GM12873 (cell line): ENCODE measurements around the gene ZBTB12.

ENCODE experiments used
- CTCF ChIP-seq: IDR thresholded peaks from 2 replicates; pipeline ENCODE4 v1.5.1; 2012; ENCODE audit warnings: low read depth, mild to moderate bottlenecking, moderate library complexity, low read length, control low read depth; ENCODE audit not compliant: insufficient read depth; ENCODE audit errors: missing control alignments

ZBTB12 gene

GRCh38 chr6:31919624-31920303, 17.9 kb upstream of the ZBTB12 start:
- TF ChIP-seq CTCF = no peak

DNA sequence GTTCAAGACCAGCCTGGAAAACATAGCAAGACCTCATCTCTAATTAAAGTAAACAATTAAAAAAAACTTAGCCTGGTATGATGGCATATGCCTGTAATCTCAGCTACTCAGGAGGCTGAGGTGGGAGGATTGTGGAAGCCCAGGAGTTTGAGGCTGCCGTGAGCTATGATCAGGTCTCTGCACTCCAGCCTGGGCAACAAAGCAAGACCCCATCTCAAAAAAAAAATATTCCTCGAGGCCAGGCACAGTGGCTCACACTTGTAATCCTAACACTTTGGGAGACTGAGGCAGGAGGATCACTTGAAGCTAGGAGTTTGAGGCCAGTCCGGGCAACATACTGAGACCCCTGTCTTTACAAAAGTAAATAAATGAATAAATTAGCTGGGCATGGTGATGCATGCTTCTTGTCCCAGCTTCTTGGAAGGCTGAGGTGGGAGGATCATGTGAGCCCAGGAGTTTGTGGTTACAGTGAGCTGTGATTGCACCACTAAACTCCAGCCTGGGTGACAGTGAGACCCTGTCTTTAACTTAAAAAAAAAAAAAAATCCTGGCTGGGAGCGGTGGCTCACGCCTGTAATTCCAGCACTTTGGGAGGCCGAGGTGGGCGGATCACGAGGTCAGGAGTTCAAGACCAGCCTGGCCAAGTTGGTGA, 16.3 kb upstream of the ZBTB12 start:
- no peak for TF ChIP-seq CTCF

GRCh38 chr6:31915756-31916155, 13.9 kb upstream of the ZBTB12 start:
- TF ChIP-seq CTCF = no peak

DNA sequence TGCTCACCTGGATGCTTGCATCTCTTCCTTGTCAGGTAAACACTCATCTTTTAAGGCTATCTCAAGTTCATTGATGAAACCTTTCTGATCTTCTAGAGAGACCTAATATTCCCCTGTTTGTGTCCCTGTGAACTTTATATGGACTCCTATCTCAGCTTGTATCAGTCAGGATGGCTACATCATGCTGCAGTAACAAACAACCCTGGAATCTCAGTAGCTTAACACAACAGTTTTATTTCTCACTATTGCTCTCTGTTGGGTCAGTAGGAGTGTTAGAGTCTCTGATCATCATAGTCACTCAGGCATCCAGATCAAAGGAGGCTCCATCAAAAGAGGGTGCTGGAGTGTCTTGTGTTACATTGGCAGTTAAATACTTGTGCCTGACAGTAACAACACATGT, 13.5 kb upstream of the ZBTB12 start:
- TF ChIP-seq CTCF = no peak

GRCh38 chr6:31911826-31912585, 10.1 kb upstream of the ZBTB12 start:
- TF ChIP-seq CTCF = no peak

GRCh38 chr6:31908791-31909190, 6.9 kb upstream of the ZBTB12 start:
- no peak for TF ChIP-seq CTCF

DNA sequence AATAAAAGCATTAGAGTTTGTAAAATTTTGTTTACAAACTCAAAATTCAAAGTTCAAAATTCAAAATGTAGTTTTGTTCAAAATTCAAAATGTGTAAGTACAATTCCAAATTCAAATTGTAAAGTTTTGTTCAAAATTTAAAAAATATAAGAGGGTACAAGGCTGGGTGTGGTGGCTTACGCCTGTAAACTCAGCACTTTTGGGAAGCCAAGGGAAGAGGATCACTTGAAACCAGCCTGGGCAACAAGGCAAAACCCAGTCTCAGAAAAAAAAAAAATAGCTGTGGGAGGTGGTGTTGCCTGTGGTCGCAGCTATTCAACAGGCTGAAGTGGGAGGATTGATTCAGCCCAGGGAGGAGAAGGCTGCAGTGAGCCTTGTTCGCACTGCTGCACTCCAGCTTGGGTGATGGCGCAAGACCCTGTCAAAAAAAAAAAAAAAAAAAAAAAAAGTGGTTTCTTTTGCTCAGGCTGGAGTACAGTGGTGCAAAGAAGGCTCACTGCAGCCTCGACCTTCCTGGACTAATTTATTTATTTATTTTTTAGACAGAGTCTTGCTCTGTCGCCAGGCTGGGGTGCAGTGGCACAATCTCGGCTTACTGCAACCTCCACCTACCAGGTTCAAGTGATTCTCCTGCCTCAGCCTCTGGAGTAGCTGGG, 5.4 kb upstream of the ZBTB12 start:
- no peak for TF ChIP-seq CTCF
